Tibial nerve (tissue), 4 donors: Measurements from ENCODE around the gene FUT6.
"Not testable (repeated sequence)": the region's sequence is repeated elsewhere in the genome, so short reads cannot be mapped to it uniquely, and the experiment has no call there.

Source experiments
- CTCF ChIP-seq, 5 experiments: fragments of 200-600 bp in 3 of 5; fragments of 450-650 bp in 2 of 5; sonication (generic) in 3 of 5; IDR thresholded peaks; one replicate each; pipeline ENCODE4 v1.5.1; 2016 to 2019; ENCODE audit warnings: antibody characterized with exemption in 5 of 5, mild to moderate bottlenecking in 3 of 5, moderate library complexity in 2 of 5
- EP300 ChIP-seq, 2 donors: sonication (generic); formaldehyde crosslinking; IDR thresholded peaks; one replicate each; pipeline ENCODE4 v1.6.1; 2017; ENCODE audit warnings: antibody characterized with exemption in 2 of 2, mild to moderate bottlenecking in 1 of 2
- POLR2A ChIP-seq, 2 donors: fragments of 450-650 bp; IDR thresholded peaks; one replicate each; pipeline ENCODE4 v1.6.1; 2017; ENCODE audit warnings: antibody characterized with exemption in 2 of 2, mild to moderate bottlenecking in 2 of 2, moderate library complexity in 2 of 2

- TF ChIP-seq CTCF, POLR2A, EP300 (IDR thresholded peaks at IDR 0.05): not testable (repeated sequence)
Observed at GRCh38 chr19:5848621-5849020, 9.1 kb upstream of the FUT6 start.
